CD14-positive monocyte (primary cell): Measurements from ENCODE around the gene RNF44. TPM values are rescaled to one million over a fixed set of nuclear protein-coding genes. Genes with fewer than 3 reads are reported as not detected.

Source experiments
- DNase-seq, 3 donors: peaks; one replicate each; pipeline ENCODE4 v3.0.0-alpha.2; 2011 to 2022
- H2AFZ ChIP-seq: 2 replicates; pipeline ENCODE4 v1.6.0; 2012; ENCODE audit warnings: mild to moderate bottlenecking, low read depth, low read length, inconsistent platforms; ENCODE audit not compliant: insufficient read depth, poor library complexity, severe bottlenecking
- H3K27ac ChIP-seq, 2 donors: 1 replicate in 1 of 2; 2 replicates in 1 of 2; pipeline ENCODE4 v1.5.1; 2012 to 2013; ENCODE audit warnings: low read length in 2 of 2, control low read depth in 1 of 2, inconsistent platforms in 1 of 2, low read depth in 1 of 2, mild to moderate bottlenecking in 1 of 2
- H3K27me3 ChIP-seq, 2 donors: one replicate each; pipeline versions ENCODE4 v1.6.0 to v1.6.1; 2011 to 2013; ENCODE audit warnings: low read length in 2 of 2; ENCODE audit not compliant: control insufficient read depth in 2 of 2, insufficient read depth in 2 of 2
- H3K36me3 ChIP-seq, 2 donors: replicated peaks in 1 of 2; 1 replicate in 1 of 2; 2 replicates in 1 of 2; pipeline versions ENCODE4 v1.5.1 to v1.6.1; 2012 to 2013; ENCODE audit warnings: low read length in 2 of 2, control low read depth in 1 of 2, inconsistent platforms in 1 of 2, mild to moderate bottlenecking in 1 of 2; ENCODE audit not compliant: insufficient read depth in 2 of 2, control insufficient read depth in 1 of 2
- H3K4me1 ChIP-seq, 2 donors: 1 replicate in 1 of 2; 2 replicates in 1 of 2; pipeline versions ENCODE4 v1.5.1 to v1.6.1; 2012 to 2013; ENCODE audit warnings: low read length in 2 of 2, control low read depth in 1 of 2, inconsistent platforms in 1 of 2, mild to moderate bottlenecking in 1 of 2, moderate library complexity in 1 of 2; ENCODE audit not compliant: insufficient read depth in 2 of 2, control insufficient read depth in 1 of 2
- H3K4me2 ChIP-seq: replicated peaks from 2 replicates; pipeline ENCODE3; 2012; ENCODE audit warnings: low read length, moderate library complexity, mild to moderate bottlenecking; ENCODE audit not compliant: poor library complexity, severe bottlenecking; ENCODE audit errors: extremely low read depth
- H3K4me3 ChIP-seq, 3 experiments: fragments of 200-600 bp in 1 of 3; sonication (generic) in 1 of 3; replicated peaks in 1 of 3; 1 replicate in 2 of 3; 2 replicates in 1 of 3; pipeline ENCODE4 v1.5.1; 2011 to 2013; ENCODE audit warnings: low read length in 3 of 3, mild to moderate bottlenecking in 3 of 3, control low read depth in 2 of 3, low read depth in 2 of 3, inconsistent platforms in 1 of 3, moderate library complexity in 1 of 3
- H3K79me2 ChIP-seq: 2 replicates; pipeline ENCODE4 v1.6.0; 2012; ENCODE audit warnings: mild to moderate bottlenecking, control low read depth, inconsistent platforms, low read length, moderate library complexity; ENCODE audit not compliant: insufficient read depth
- H3K9ac ChIP-seq: 2 replicates; pipeline ENCODE4 v1.6.0; 2017; ENCODE audit warnings: low read length, mild to moderate bottlenecking; ENCODE audit not compliant: insufficient read depth, poor library complexity, severe bottlenecking
- H3K9me3 ChIP-seq, 2 donors: replicated peaks in 1 of 2; 1 replicate in 1 of 2; 2 replicates in 1 of 2; pipeline versions ENCODE4 v1.5.1 to v1.6.1; 2012 to 2013; ENCODE audit warnings: low read length in 2 of 2, control low read depth in 1 of 2; ENCODE audit not compliant: control insufficient read depth in 1 of 2, insufficient read depth in 1 of 2
- H4K20me1 ChIP-seq: 2 replicates; pipeline ENCODE4 v1.6.0; 2012; ENCODE audit warnings: mild to moderate bottlenecking, low read length, control low read depth, moderate library complexity; ENCODE audit not compliant: insufficient read depth
- H3K27ac Mint-ChIP-seq, 7 donors: one replicate each; pipeline ENCODE4 v1.8.0; 2020; ENCODE audit warnings: mild to moderate bottlenecking in 7 of 7, mixed read lengths in 7 of 7, moderate library complexity in 6 of 7, inconsistent platforms in 2 of 7
- H3K27me3 Mint-ChIP-seq, 3 donors: one replicate each; pipeline ENCODE4 v1.8.0; 2021 to 2022; ENCODE audit warnings: low read depth in 3 of 3, mild to moderate bottlenecking in 3 of 3, mixed read lengths in 3 of 3, moderate library complexity in 3 of 3, inconsistent platforms in 1 of 3
- H3K36me3 Mint-ChIP-seq, 2 donors: one replicate each; pipeline ENCODE4 v1.8.0; 2020; ENCODE audit warnings: mixed read lengths in 2 of 2, inconsistent platforms in 1 of 2, mild to moderate bottlenecking in 1 of 2
- H3K4me1 Mint-ChIP-seq: one replicate; pipeline ENCODE4 v1.8.0; 2020; ENCODE audit warnings: mild to moderate bottlenecking, mixed read lengths
- H3K4me3 Mint-ChIP-seq, 2 donors: one replicate each; pipeline ENCODE4 v1.8.0; 2020; ENCODE audit warnings: mild to moderate bottlenecking in 2 of 2, mixed read lengths in 2 of 2, moderate library complexity in 1 of 2
- H3K9me3 Mint-ChIP-seq, 7 donors: one replicate each; pipeline ENCODE4 v1.8.0; 2020 to 2022; ENCODE audit warnings: mixed read lengths in 7 of 7, mild to moderate bottlenecking in 6 of 7, moderate library complexity in 6 of 7, inconsistent platforms in 2 of 7
- CTCF ChIP-seq: fragments of 200-600 bp; IDR thresholded peaks from one replicate; pipeline ENCODE4 v1.8.0; 2022; ENCODE audit warnings: antibody characterized with exemption, mild to moderate bottlenecking
- WGBS: methylation state at CpG from one replicate; pipeline ENCODE4 v1.1.5; 2013; ENCODE audit warnings: missing lambda C conversion rate; ENCODE audit not compliant: insufficient coverage; 5-methylcytosine and 5-hydroxymethylcytosine counted together
- intact Hi-C, 2 donors: fragments of 100-400 bp; cut with micrococcal nuclease; formaldehyde crosslinking; loops; one replicate each; pipeline versions ENCODE4 v1.15.0 to v1.15.1; 2023
- polyA plus RNA-seq, 3 donors: library from polyadenylated mRNA; depleted of rRNA in 1 of 3; unstranded in 2 of 3; stranded (reverse) in 1 of 3; fragments of 300-500 nt in 2 of 3; fragments of >200 nt in 1 of 3; fragmentation: Illumina TruSeq in 2 of 3; gene quantifications; 1 replicate in 2 of 3; 2 replicates in 1 of 3; pipeline ENCODE4 v1.2.3, GENCODE V29; 2012 to 2021

The RNF44 gene
- polyA plus RNA-seq, 3 donors = 1.9 to 133 (median 3.1) TPM

GRCh38 chr5:176519810-176520720 lies 17.1 kb downstream of the RNF44 start:
- Mint-ChIP-seq H3K27ac (no peak overlapping the region), H3K4me1 (peaks cover 23% of the 10 kb centered on the region), H3K36me3 (no peaks in the 10 kb centered on the region), H3K27me3 (peaks cover 2 to 4% (median 3%) of the 10 kb centered on the region in 3 donors), H3K4me3 (no peak overlapping the region), H3K9me3 (no peaks in the 10 kb centered on the region)
- no peak overlapping the region for H2AFZ ChIP-seq
- H4K20me1 ChIP-seq = no peaks in the 10 kb centered on the region
- H3K9ac ChIP-seq = no peak overlapping the region
- TF ChIP-seq CTCF = no peak
- no peak overlapping the region for H3K4me3 ChIP-seq
- no peaks in the 10 kb centered on the region for H3K36me3 ChIP-seq
- H3K27me3 ChIP-seq = no peaks in the 10 kb centered on the region
- H3K9me3 ChIP-seq = no peaks in the 10 kb centered on the region
- intact Hi-C loops = no loop called here
- peaks cover 0 to 5% of the 10 kb centered on the region in 2 donors for H3K4me1 ChIP-seq
- 88% methylated on average over 13 of the region's 16 CpGs for WGBS
- H3K27ac ChIP-seq = no peak overlapping the region
- no peak overlapping the region for H3K4me2 ChIP-seq
- H3K79me2 ChIP-seq = no peaks in the 10 kb centered on the region
- no peak for DNase-seq

- H3K9ac ChIP-seq = no peak overlapping the region
- no peak overlapping the region for H3K4me3 ChIP-seq
- no peak for TF ChIP-seq CTCF
- no peak overlapping the region for H3K4me2 ChIP-seq
- Mint-ChIP-seq H3K27ac (peak overlapping the region in 2 of 7 donors; percentile 3 to 7), H3K9me3 (no peaks in the 10 kb centered on the region), H3K36me3 (no peaks in the 10 kb centered on the region), H3K27me3 (peaks cover 0 to 4% (median 4%) of the 10 kb centered on the region in 3 donors), H3K4me1 (peaks cover 13% of the 10 kb centered on the region), H3K4me3 (no peak overlapping the region)
- peaks cover 5 to 11% of the 10 kb centered on the region in 2 donors for H3K4me1 ChIP-seq
- no peaks in the 10 kb centered on the region for H3K27me3 ChIP-seq
- no peak for DNase-seq
- no peaks in the 10 kb centered on the region for H3K79me2 ChIP-seq
- H2AFZ ChIP-seq = no peak overlapping the region
- no peak overlapping the region for H3K27ac ChIP-seq
- no peaks in the 10 kb centered on the region for H4K20me1 ChIP-seq
- H3K36me3 ChIP-seq = no peaks in the 10 kb centered on the region
- WGBS = 15% methylated on average over 3 of the region's 7 CpGs
- intact Hi-C loops = no loop called here
- H3K9me3 ChIP-seq = no peaks in the 10 kb centered on the region
Measured at GRCh38 chr5:176517053-176517661, 20.0 kb downstream of the RNF44 start.
